ENCODE measurements around the gene MMP1.

Gene MMP1

DNA sequence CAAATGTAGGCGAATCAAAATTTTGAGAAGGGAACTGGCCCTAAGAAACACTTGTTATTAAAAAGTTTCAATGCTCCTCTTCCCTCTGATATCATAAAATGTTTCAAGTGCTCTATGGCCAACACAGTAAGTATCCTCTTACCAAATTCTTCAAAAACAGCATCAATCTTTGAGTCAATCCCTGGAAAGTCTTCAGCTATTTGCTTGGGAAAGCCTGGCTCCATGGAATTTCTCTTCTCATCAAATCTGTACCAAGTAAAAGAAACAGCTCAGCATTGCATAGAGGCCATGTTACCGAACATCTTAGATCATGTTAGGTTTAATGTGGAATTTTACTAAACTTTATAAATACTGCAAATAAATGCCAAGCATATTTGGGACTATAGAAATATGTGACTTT lies 39.2 kb upstream of the MMP1 start:
- no peak for DNase-seq (ENCODE audit: low read depth, low spot score)
- in situ Hi-C loops (cut with HindIII; ENCODE audit: low sequenced_read_pairs) = no loop called here
- TF ChIP-seq, protein P1, sequence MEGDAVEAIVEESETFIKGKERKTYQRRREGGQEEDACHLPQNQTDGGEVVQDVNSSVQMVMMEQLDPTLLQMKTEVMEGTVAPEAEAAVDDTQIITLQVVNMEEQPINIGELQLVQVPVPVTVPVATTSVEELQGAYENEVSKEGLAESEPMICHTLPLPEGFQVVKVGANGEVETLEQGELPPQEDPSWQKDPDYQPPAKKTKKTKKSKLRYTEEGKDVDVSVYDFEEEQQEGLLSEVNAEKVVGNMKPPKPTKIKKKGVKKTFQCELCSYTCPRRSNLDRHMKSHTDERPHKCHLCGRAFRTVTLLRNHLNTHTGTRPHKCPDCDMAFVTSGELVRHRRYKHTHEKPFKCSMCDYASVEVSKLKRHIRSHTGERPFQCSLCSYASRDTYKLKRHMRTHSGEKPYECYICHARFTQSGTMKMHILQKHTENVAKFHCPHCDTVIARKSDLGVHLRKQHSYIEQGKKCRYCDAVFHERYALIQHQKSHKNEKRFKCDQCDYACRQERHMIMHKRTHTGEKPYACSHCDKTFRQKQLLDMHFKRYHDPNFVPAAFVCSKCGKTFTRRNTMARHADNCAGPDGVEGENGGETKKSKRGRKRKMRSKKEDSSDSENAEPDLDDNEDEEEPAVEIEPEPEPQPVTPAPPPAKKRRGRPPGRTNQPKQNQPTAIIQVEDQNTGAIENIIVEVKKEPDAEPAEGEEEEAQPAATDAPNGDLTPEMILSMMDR (IDR thresholded peaks at IDR 0.05; ENCODE audit: low read depth, low read length) = no peak
- no peak overlapping the region for H3K4me3 ChIP-seq (ENCODE audit: low read depth, low read length)

DNA sequence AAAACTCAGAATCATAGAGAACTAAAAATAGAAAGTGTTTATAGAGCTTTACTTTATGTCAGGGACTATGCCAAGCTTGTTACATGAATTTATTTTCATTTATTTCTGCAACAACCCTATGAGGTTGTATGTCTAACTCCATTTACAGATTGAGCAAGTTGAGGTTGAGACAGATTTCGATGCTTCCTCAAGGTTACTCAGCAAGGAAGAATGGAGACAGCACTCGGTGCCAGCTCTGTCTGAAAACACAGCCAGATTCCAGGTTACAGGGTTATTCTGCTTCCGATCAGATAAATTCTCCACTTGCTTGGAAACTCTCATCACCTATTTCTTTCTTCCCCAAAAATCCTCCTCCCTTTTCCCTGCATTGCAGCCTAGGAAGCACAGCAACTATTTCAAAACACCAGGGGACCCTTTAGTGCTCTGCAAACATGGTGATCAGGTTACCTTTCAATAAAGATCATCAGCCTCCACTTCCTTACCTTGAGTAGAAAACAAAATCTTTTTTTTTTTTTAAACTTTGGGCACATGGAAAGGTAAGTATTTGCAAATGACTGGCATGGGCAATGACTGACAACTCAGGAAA lies 38.4 kb upstream of the MMP1 start:
- DNase-seq (ENCODE audit: low read depth, low spot score) = peak; percentile 63
- TF ChIP-seq, protein P1 (IDR thresholded peaks at IDR 0.05; ENCODE audit: low read depth, low read length) = no peak
- in situ Hi-C loops (cut with HindIII; ENCODE audit: low sequenced_read_pairs) = no loop called here

DNA sequence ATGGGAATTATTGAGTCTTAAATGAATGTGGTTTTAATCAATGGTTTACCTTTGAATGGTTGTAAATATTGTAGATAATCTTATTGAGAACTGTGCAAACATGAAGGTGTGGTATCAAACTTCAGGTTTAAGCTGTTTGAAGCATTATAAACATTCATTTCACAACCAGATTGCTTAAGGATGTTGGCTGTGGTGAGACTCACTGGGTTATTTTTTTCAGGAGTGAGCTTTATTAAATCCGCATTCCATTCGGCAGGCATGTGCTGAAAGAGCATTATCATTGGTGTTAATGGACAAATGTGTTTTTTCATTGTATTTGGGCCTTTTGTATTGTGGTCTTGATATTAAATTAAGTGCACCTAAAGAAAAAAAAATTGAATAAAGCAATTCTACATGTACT lies 35.8 kb upstream of the MMP1 start:
- in situ Hi-C loops (cut with HindIII; ENCODE audit: low sequenced_read_pairs) = no loop called here
- DNase-seq (ENCODE audit: low read depth, low spot score) = no peak
- TF ChIP-seq, protein P1 (IDR thresholded peaks at IDR 0.05; ENCODE audit: low read depth, low read length) = no peak
- H3K4me3 ChIP-seq (ENCODE audit: low read depth, low read length) = no peak overlapping the region

More for the DNA sequence above, 38.4 kb upstream of the MMP1 start:
- H3K4me3 ChIP-seq (ENCODE audit: low read depth, low read length) = no peak overlapping the region

DNA sequence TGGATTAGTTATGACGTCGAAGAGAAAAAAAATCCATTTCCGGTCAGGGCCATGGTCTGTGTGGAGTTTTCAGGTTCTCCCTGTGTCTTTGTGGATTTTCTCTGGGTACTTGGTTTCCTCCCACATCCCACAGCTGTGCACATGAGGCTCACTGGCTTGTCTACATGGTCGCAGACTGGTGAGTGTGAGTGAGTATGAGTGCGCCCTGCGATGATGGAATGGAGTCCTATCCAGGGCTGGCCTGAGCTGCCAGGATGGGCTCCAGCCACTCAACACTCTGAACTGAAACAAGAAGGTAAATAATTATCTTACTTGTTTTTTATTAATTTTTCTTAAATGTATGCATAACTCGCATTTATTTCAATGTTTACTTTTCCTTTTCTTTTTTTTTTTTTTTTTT lies 34.7 kb upstream of the MMP1 start:
- in situ Hi-C loops (cut with HindIII; ENCODE audit: low sequenced_read_pairs) = no loop called here
- TF ChIP-seq, protein P1 (IDR thresholded peaks at IDR 0.05; ENCODE audit: low read depth, low read length) = no peak
- H3K4me3 ChIP-seq (ENCODE audit: low read depth, low read length) = no peak overlapping the region
- no peak for DNase-seq (ENCODE audit: low read depth, low spot score)

DNA sequence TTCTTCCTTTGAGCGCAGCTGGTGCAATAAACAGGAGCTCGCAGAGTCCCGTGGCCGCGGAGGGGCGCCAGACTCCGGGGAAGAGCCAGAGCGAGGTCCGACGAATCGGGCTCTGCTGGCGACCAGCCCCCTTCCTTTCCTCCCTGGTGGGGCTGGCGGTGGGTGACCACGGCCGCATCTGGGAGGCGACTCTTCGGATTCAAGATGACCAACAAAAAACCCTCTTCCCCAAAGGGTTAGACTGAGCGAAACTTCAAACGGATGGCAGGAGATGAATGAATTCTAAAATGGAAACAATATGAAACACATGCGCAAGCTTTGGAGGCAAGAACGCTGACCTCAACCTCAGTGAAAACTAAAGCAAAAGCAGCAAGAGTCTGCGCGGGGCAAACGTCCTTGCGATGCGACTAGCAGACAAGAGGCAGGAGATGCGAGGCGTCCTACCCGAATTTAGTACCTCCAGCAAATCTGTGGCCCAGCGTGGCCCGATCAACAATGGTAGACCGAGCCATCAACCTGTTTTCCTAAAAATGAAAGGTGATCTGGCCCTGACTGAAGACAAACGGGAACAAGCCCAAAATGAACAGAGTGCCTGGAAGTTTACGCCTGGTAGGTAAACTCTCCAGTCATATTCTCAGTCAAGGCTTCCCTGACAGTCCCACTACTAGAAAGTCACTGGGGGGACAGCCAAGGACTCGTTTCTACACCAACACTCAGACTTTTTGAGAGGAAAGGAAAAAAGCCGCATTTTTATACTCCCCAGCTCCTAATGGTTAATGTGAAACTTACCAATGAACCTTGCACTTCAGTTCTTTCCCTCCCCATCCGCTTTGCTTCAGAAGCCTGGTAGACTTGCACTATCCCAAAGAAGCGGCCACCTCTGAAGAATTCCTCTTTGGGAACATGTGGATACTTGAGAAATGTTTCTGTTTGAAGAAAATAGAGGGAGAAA lies 33.8 kb upstream of the MMP1 start:
- TF ChIP-seq, protein P1 (IDR thresholded peaks at IDR 0.05; ENCODE audit: low read depth, low read length) = peak; percentile 77
- peak; percentile 59 for DNase-seq (ENCODE audit: low read depth, low spot score)
- in situ Hi-C loops (cut with HindIII; ENCODE audit: low sequenced_read_pairs) = no loop called here
- H3K4me3 ChIP-seq (ENCODE audit: low read depth, low read length) = peak overlapping the region; percentile 24

DNA sequence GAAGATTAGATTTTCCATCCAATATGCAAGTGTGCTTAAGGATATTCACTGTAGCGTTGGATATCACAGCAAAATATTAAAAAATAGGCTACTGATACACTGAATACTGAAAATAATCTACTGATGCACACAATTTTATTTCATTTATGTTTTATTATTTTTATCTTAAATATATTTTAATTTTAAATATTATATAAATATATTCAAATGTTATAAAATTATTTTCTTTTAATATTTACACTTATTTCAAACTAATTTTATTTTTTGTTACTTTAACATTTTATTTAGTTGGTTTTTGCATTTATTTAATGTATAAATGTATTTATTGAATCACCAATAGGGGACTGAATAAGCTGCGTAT lies 33.1 kb upstream of the MMP1 start:
- H3K4me3 ChIP-seq (ENCODE audit: low read depth, low read length) = no peak overlapping the region
- TF ChIP-seq, protein P1 (IDR thresholded peaks at IDR 0.05; ENCODE audit: low read depth, low read length) = no peak
- in situ Hi-C loops (cut with HindIII; ENCODE audit: low sequenced_read_pairs) = no loop called here
- no peak for DNase-seq (ENCODE audit: low read depth, low spot score)

All from astrocyte of the spinal cord (primary cell).